ENCODE data around the gene NFATC2.

GRCh38 chr20:51498765-51499540, 43.6 kb downstream of the NFATC2 start:
- TF ChIP-seq POLR2AphosphoS5 (IDR thresholded peaks at IDR 0.05; ENCODE audit: low read depth, low read length) (no peak), CTCF (IDR thresholded peaks at IDR 0.05 in 2 of 3, conservative IDR thresholded peaks at IDR 0.05 in 1 of 3; ENCODE audit: borderline replicate concordance in 1 of 3, insufficient read depth in 1 of 3, low read depth in 2 of 3, low read length in 2 of 3) (no peak), RAD21 (IDR thresholded peaks at IDR 0.05; ENCODE audit: low read depth) (no peak), SRF (IDR thresholded peaks at IDR 0.05; ENCODE audit: low read depth) (no peak), ZNF274 (IDR thresholded peaks at IDR 0.05; ENCODE audit: low read depth, low read length) (no peak), CBX3 (IDR thresholded peaks at IDR 0.05; ENCODE audit: low read depth) (no peak), SIN3A (IDR thresholded peaks at IDR 0.05; ENCODE audit: low read depth) (no peak), SP1 (IDR thresholded peaks at IDR 0.05; ENCODE audit: low read depth) (no peak)

Measured in HCT116 (cell line).